Raji (cell line): Measurements from ENCODE around the gene ANXA6.

Source experiments
- POLR2A ChIP-seq: IDR thresholded peaks from 2 replicates; pipeline ENCODE4 v1.6.1; 2011; ENCODE audit warnings: low read depth, low read length, control low read depth; ENCODE audit not compliant: insufficient read depth

ANXA6 gene

GRCh38 chr5:151164687-151165392 lies 7.3 kb upstream of the ANXA6 start:
- TF ChIP-seq POLR2A: no peak

DNA sequence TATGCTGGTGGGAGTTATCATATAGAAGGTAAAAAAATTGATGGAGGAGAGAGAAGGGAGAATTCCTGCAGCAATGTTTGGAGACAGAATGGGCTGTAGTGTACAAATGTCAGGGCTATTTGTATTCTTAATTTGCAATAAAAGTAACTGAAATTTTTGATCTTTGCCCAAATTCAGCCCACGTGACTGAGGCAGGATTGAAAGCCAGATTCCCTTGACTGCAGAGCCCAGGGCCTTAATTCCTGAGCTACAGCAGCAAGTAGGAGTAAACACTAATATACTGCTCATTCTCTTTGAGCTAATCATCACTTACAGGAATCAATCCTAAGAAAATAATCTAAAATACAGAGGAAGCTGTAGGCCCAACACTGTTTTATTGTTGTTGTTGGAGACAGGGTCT lies 5.2 kb upstream of the ANXA6 start:
- no peak for TF ChIP-seq POLR2A

DNA sequence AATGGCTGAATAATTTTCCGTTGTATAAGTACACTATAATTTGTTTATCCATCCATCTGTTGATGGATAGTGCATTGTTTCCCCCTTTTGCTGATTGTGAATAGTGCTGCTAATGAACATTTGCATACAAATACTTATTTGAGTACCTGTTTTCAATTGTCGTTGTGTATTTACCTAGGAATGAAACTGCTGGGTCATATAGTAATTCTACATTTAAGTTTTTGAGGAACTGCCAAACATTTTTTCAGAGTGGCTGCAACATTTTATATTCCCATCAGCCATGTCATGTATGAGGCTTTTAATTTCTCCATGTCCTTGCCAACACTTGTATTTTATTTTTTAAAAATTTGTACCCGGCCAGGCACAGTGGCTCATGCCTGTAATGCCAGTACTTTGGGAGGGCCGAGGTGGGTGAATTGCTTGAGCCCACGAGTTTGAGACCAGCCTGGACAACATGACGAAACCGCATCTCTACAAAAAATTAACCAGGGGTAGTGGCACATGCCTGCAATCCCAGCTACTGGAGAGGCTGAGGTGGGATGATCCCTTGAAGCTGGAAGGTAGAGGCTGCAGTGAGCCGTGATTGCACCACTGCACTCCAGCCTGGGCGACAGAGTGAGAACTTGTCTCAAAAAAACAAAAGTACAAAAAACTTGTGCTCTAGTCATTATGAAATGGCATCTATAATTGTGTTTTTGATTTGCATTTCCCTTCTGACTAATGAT lies 2.2 kb upstream of the ANXA6 start:
- no peak for TF ChIP-seq POLR2A

GRCh38 chr5:151158287-151158661 lies 695 bp upstream of the ANXA6 start:
- no peak for TF ChIP-seq POLR2A

DNA sequence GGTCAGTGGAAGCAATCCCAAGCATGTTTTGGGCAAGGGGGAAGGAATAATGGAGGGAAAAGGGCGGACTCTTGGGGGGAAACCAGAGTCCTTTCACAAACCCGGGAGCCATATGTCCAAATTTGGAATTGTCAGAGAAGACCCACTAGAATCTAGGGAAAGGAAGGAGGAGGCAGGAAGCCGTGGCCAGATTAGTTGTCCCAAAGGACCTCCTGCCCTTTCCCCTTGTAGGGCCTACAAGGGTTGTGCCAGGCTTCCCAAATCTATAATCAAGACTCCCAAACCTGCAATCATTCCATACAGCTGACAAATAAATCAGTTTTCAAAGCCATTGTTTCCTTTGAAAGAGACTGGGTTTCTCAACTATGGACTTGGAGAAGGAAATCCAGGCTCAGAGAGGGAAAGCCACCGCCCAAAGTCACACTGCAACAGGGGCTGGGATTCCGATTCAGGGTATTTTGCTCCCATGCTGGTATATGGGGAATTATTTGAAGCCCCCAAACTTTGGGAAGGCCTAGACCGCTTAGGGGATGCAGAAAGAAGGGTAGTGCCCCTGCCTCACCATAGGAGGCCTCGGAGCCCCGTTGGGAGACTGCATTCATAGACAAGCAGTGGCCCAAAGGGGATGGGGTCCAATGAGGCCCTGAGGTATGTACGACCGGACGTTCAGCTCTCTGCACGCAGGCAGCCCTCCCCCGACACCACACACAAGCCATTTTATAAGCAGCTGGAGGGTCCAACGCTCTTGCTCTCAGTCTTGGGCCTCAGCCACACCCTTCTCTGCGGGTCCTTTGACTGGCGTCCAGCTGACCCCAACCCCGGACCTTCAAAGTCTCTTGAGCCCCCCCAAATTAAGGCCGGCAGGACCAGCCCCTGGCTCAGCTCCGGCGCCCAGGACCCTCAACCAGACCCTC lies 815 bp downstream of the ANXA6 start:
- TF ChIP-seq POLR2A: no peak

- TF ChIP-seq POLR2A: no peak
Measured at GRCh38 chr5:151155775-151156506, 1.6 kb downstream of the ANXA6 start.

DNA sequence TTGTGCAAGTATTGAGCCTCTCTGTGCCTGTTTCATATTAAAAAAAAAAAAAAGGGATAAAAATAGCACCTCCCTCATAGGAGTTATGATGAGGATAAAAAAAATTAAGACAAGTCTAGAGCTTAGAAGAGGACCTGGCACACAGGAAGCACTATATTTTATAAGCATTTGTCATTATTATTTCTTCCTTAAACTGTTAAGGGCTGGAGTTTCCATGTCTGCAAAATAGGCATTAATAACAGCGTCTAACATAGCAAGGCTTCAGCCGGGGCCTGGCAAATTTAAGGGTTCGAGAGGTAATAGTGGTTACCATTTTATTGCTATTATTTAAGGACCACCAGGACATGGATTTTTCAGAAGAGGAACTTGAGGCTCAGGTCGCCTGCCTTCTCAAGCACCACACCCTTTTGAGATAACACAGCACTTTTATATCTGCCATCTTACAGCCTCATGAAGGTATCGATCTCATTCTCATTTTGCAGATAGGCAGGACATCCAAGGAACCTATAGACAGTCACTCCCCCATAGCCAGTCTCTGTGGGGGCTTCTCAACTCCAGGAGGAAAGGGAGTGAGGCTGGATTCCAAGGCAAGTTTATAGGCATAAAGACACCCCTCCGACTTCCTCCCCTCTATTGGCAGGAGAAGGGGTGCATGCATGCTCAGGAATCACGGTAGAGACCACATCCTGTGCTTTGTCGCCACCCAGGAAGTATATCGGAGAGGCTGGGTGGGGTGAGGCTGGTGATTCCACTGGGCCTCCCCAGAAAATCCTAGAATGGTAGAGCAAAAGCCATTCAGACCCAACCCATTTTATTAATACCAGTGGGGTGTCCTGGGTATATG lies 2.4 kb downstream of the ANXA6 start:
- no peak for TF ChIP-seq POLR2A

DNA sequence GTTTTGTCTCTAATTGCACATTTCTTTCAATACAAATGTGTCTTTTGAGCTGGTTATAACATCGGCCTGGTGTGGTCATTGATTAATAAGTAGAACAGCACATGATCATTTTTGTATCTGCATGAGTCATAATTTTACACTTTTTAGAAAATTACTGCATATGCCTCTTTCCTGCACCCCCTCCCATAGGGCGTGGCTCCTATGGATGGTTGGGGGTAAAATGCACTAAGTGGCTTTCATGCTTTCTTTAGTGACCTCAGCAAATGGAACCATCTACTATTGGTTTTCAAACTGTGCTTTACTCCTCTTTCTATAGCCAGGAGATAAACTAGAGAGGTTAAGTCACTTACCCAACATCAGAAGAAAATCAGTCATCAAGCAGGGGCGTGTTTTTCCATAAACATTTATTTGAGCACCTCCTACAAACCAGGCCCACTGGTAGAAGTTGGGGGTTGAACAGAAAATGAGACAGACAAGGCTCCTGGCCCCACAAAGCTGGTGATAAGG lies 3.8 kb downstream of the ANXA6 start:
- TF ChIP-seq POLR2A: no peak

DNA sequence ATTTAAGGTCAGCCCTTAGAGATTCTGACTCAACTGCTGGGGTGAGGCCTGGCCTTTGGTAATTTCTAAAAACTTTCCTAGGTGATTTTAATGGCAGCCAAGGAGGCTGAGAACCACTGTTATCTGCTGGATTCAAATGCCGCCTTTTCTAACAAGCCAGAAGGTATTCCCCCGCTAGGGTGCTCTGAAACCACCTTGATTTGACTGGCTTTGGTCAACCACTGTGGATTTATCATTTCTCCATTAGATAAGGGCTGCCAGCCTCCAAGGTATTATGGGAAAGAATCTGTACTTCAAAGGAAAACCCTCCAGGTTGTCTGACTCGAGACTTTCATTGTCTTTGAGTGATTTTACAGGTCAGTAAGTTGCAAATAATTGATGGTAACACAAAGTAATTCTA lies 4.3 kb downstream of the ANXA6 start:
- TF ChIP-seq POLR2A: no peak

- no peak for TF ChIP-seq POLR2A
Measured at GRCh38 chr5:151151793-151152192, 5.8 kb downstream of the ANXA6 start.

- TF ChIP-seq POLR2A: no peak
Measured at GRCh38 chr5:151151263-151151660, 6.3 kb downstream of the ANXA6 start.

- TF ChIP-seq POLR2A: peak; percentile 38
Measured at GRCh38 chr5:151150471-151151262, 6.9 kb downstream of the ANXA6 start.

GRCh38 chr5:151148583-151148982 lies 9.0 kb downstream of the ANXA6 start:
- no peak for TF ChIP-seq POLR2A
